ENCODE results near the gene THOC6.
"Not testable (repeated sequence)": the region's sequence is repeated elsewhere in the genome, so short reads cannot be mapped to it uniquely, and the experiment has no call there.

The THOC6 gene

DNA sequence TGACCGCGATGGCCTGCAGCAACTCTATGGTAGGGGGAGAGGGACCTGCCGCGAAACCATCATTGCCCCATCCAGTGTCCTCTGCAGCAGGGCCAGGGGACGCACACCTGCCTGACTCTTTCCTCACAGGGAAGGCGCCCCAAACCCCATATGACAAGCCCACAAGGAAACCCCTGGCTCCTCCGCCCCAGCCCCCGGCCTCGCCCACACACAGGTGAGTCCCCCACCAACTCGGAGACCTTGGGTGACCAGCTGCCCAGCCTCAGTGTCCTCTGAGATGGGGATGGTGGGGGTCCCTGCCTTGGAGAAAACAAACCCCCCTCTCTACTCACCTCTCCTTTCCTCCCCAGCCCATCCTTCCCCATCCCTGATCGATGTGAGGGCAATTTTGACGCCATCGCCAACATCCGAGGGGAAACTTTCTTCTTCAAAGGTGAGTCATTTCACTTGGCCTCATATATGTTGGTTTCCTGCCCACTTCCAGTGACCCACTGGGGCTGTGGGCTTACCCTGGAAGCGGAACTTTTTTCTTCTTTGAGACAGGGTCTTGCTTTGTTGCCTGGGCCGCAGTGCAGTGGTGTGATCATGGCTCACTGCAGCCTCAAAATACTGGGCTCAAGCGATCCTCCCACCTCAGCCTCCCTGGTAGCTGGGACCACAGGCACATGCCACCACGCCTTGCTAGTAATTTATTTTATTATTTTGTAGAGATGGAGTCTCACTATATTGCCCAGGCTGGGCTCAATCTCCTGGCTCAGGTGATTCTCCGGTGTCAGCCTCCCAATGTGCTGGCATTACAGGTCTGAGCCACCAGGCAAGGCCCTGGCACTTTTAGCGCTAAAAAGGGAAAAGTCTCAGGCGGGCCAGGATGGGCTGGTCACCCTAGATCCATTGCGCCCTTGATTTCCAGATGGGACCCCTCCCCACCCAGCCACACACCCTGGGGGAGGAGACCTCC lies 33.6 kb downstream of the THOC6 start:
- DNase-seq = no peak

DNA sequence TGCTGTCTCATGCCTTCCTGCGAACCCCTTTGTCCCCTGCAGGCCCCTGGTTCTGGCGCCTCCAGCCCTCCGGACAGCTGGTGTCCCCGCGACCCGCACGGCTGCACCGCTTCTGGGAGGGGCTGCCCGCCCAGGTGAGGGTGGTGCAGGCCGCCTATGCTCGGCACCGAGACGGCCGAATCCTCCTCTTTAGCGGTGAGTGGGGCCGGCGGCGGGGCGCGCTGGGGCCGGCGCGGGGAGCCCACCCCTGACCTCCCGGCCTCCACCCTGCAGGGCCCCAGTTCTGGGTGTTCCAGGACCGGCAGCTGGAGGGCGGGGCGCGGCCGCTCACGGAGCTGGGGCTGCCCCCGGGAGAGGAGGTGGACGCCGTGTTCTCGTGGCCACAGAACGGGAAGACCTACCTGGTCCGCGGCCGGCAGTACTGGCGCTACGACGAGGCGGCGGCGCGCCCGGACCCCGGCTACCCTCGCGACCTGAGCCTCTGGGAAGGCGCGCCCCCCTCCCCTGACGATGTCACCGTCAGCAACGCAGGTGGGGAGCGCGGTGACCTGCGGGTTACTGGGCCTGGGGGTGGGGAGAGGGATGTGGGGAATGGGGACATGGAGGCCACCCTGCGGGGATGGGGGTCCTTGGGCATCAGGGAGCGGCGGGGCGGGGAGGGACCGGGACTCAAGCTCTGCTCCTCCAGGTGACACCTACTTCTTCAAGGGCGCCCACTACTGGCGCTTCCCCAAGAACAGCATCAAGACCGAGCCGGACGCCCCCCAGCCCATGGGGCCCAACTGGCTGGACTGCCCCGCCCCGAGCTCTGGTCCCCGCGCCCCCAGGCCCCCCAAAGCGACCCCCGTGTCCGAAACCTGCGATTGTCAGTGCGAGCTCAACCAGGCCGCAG lies 34.5 kb downstream of the THOC6 start:
- DNase-seq = peak; percentile 20

DNA sequence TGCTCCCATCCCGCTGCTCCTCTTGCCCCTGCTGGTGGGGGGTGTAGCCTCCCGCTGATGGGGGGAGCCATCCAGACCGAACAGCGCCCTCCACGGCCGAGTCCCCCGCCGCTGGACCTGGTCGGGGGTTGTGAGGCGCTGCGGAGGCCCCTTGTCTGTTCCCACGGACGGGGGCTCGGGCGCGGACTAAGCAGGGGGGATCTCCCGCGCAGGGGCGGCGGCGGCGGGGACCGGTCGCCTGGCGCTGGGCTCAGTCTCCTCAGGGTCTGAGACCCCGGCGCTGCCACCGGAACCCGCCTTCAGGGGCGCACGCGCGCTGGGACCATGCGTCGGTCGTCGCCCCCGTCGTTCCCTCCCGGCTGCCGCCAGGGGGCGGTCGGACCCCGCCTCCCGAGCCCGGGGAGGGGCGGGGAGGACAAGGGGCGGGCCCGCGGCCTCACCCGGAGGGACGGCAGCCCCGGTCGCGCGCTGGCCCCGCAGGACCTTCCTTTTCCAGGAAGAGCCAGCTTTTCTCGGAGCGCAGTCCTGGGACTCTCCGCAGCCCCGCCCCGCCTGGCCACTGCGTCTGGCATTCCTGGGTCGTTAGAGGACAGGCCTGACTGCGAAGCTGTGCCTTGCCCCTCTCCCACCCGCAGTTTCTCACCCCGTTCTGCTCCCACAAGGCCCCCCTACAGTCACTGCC lies 35.3 kb downstream of the THOC6 start:
- DNase-seq = peak; percentile 73

DNA sequence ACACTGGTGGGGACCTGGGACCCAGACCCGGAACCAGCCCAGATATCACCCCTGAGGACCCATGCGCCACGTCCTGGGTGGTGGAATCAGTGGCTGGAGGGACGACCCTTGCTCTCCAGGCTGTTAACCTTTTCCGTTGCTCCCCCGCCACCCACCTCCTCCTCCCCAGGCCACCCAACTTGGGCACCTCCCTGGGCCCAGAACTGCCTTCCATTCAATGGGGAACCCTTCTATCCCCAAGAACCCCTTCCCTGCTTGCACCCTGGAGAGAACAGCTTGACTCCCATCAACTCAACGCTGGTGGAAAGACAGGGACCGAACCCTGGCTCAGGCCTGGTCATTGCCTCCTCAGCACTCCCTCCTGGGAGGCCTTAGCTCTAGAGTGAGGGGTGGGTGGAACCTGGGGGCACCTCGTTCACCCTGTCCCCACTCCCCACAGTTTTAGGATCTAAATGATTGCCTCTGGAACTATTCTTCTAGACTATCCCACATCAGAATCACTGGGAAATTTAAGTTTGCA lies 35.9 kb downstream of the THOC6 start:
- no peak for DNase-seq

DNA sequence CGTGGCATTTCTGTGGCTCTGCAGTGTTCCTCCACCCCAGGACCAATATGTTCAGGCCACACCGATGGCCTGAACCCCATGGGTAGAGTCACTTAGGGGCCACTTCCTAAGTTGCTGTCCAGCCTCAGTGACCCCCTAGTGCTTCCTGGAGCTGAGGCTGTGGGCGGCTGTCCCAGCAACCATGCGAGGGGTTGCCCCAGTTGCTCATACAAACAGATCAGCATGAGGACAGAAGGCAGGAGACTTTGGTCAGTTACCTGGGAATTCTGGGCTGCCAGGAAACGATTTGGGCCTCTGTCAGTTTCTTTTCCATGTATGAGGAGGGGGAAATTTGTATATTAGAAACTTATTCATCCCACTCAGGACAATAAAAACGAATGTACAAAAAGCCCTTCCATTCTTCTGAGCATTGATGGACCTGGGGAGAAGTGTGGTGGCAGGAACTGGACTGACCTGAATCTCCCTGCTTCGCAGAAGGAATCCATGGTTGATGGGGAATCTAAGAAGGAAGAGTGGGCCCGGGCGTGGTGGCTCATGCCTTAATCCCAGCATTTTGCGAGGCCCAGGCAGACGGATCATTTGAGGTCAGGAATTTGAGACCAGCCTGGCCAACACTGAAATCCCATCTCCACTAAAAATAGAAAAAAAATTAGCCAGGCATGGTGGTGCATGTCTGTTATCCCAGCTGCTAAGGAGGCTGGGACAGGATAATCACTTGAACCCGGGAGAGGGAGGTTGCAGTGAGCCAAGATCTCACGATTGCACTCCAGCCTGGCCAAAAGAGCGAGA lies 36.7 kb downstream of the THOC6 start:
- no peak for DNase-seq

DNA sequence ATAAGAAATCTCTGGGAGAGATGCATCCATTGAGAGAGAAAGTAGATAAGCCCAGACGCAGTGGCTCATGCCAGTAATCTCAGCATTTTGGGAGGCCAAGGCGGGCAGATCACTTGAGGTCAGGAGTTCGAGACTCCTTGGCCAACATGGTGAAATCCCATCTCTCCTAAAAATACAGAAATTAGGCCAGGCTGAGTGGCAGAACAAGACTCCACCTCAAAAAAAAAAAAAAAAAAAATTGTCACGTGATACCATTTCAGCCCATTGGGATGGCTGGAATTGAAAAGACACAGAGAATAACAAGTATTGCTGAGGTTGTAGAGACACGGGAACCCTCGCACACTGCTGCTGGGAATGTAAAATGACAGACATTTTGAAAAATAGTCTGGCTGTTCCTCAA lies 38.7 kb downstream of the THOC6 start:
- DNase-seq = no peak

DNA sequence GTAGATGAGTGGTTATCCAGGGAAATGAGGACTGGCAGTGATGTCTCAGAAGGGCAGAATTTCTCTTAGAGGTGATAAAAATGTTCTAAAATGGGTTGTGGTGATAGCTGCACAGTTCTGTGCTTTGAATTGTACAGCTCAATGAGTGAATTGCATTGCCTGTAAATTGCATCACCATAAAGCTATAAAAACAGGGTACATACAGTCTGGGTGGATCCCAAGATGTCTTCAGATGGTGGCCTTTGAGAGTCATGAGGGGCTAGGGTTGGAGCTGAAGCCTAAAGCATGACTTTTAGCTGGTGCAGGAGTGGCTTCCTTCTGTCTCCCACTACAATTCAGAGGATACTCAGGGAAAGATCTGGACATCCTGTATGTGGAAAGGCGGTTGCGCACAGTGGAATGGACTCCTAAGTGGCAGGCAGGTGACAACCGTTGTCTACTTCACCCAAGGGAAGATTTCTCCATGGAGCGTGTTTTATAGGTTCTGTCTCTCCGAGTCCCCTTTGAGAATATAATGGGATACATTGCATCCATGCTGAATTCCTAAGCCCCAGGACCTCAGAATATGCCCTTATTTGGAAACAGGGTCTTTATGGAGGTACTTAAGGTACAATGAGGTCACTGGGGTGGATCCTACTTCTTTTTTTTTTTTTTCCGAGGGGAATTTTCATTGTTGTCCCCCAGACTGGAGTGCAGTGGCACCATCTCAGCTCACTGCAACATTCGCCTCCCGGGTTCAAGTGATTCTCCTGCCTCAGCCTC lies 40.0 kb downstream of the THOC6 start:
- no peak for DNase-seq

DNA sequence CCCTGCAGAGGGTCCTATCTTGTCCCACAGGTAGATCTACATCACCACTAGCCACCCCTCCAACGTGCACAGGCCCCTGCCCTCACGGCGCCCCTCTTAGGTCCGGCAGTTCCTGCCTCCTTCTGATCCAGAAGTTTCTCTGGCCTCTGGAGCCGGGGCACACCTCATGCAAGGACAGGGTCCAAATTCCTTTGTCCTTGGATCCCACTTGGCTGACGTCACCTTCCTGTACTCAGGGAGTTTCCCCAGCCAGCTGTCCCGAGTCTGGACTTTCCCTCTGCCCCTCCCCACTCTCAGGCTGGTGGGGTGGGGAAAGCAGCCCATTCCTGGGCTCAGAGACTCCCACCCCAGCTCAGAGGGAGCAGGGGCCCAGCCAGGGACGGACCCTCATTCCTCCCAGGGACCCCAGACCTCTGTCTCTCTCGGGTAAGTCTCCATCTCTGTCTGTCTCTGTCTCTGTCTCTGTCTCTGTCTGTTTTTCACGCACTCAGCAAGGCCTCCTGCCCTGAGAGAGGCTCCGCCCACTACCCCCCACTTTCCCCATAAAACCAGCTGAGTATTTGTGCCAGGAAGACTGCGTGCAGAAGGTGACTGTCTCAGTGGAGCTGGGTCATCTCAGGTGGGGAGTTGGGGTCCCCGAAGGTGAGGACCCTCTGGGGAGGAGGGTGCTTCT lies 41.4 kb downstream of the THOC6 start, which contains the start of gene IL32:
TSS of gene IL32 (plus strand) at position 572 of the 673 bp plus-strand sequence. CDS start 172 bp downstream, outside the sequence.
- no peak for DNase-seq

DNA sequence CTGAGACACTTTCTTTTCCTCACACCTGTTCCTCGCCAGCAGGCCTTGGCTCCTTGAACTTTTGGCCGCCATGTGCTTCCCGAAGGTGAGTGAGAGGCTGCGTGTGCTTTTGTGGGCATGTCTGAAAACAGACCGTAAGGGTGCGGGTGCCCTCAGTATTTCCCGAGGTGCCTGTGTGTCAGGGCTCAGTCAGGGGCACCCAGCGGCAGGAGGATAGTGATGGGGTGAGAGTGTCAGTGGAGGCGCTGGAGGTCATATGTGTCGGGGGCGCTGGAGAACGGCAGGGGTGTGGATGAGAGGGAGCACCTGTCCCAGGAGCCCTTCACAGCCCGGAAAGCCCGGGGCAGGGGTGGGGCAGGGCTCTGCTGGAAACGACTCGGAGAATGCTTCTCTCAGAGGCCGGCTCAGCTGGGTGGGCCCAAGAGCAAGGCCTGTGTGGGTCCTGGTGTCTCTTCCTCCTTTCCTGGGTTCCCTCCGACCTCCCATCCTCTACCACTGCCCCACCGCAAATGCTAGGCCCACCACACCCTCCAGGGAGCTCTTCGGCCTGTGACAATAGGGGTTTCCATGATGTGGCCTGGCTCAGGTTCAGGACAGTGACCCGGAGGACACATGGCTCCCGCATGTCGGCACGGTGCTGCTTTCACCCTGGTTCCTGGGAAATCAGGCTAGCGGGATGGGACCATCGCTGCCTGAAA lies 42.1 kb downstream of the THOC6 start:
- DNase-seq = no peak

DNA sequence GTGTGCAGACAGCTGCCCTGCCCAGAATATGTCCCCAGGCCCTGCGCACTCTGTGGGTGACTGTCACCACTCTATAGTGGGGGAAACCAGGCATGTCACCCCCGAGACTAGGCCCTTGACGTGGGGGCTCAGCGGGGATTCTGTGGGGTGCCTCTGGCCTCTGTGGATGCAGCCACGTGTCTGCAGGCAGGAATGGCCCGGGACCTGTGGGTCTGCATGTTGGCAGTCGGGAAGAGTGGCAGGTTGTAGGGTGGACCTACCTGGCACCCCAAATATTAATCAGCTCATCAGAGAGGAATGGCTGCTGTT lies 42.6 kb downstream of the THOC6 start:
- no peak for DNase-seq

DNA sequence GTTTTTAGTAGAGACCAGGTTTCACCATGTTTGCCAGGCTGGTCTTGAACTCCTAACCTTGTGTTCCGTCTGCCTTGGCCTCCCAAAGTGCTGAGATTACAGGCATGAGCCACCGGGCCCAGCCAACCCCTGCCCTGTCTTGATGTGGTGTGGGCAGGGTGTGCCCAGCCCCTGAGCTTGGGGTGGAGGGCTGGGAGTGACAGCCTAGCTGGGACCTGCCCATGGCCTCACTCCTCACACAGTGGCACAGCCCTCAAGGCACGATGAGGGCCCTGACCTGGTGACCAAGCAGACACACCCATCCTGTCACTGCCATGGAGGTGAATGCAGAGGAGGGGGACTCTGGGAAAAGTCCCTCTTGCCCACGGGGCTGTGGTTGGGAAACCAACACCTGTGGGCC lies 44.7 kb downstream of the THOC6 start:
- no peak for DNase-seq

DNA sequence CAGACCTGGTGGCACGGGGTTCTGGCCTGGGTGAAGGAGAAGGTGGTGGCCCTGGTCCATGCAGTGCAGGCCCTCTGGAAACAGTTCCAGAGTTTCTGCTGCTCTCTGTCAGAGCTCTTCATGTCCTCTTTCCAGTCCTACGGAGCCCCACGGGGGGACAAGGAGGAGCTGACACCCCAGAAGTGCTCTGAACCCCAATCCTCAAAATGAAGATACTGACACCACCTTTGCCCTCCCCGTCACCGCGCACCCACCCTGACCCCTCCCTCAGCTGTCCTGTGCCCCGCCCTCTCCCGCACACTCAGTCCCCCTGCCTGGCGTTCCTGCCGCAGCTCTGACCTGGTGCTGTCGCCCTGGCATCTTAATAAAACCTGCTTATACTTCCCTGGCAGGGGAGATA lies 45.3 kb downstream of the THOC6 start:
- not testable (repeated sequence) for DNase-seq

DNA sequence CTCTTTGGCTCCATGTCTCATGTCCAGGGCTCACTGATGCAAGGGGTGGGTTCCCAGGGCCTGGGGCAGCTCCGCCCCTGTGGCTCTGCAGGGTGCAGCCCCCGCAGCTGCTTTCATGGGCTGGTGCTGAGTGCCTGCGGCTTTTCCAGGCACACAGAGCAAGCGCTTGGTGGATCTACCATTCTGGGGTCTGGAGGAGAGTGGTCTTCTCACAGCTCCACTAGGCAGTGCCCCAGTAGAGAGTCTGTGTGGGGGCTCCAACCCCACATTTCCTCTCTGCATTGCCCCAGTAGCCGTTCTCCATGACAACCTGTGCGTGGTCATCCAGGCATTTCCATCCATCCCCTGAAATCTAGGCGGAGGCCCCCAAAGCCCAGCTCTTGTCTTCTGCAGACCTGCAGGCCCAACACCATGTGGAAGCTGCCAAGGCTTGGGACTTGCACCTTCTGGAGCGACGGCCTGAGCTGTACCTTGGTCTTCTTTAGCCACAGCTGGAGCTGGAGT lies 46.8 kb downstream of the THOC6 start:
- no peak for DNase-seq

DNA sequence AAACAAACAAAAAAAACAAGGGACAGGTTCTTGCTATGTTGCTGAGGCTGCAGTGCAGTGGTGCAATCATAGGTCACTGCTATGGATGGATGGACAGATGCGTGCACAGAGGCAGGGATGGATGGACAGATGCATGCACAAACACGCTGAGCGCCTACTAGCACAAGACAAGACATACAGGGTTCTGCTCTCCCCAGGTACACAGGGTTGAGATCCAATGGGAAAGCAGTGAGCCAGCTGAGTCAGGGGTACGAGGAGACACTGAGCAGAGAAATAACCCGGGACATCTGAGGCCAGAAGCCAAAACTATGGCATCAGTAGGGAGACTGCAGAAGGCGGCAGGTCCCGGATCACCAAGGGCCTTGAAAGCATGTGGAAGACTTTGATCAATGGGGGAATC lies 47.8 kb downstream of the THOC6 start:
- DNase-seq = no peak

DNA sequence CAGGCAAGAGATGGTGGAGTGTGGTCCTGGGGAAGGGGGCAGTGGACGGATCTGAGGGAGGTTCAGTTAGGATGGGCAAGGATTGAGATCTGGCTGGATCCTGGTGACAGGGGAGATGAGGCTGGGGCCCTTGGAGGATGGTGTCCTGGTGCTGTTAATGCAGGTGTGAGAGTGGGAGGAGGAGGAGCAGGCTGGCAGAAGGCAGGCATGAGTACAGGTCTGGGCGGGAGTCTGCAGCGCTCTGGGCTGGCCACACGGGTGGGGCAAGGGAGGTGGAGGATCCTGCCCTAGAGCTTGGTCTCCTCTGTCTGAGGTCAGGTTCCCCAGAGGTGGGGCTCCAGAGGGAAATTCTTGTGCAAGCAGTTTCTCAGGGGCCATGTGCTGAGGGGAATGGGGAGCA lies 48.3 kb downstream of the THOC6 start:
- not testable (repeated sequence) for DNase-seq

DNA sequence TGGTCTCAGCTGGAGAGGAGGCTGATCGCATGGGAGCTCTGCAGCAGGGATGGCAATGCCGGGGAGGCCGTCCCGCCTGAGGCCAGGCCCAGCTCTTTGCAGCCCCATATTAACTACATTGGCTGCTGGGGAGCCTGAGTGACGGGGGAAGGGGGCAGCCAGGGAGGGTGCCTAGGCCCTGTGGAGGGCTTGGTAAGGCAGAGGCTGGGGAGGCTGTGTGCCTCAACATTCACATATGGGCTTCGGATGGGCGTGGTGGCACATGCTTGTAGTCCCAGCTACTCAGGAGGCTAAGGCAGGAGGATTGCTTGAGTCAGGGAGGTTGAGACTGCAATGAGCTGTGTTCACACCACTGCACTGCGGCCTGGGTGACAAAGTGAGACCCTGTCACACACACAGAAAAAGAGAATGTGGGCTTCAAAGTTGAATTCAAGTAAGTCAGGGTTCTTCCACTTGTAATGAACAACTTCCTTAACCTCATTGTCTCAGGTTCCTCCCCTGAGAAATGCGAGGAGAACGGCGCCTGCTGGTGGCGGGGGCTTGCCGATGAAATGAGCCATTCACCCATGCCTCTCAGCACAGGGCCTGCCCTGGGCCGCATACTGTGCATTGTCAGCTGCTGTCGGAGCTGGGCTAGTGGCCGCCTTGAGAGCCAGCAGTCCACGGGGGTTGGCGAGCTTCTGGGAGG lies 48.9 kb downstream of the THOC6 start:
- not testable (repeated sequence) for DNase-seq

DNA sequence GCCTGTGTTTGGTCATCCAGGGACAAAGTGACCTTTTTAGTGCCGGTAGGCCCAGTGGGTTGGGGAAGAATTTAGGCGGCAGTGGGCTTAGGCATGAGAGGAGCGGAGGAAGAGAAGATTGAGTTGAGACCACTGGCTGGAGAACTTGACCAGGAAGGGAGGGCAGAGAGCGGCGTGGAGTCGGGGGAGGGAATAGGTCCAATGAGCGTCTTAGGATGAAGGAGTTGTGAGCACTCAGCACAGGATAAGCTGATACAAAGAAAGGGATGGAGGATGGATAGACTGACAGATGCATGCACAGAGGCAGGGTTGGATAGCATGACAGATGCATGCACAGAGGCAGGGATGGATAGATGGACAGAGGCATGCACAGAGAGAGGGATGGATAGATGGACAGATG lies 49.6 kb downstream of the THOC6 start:
- no peak for DNase-seq

DNA sequence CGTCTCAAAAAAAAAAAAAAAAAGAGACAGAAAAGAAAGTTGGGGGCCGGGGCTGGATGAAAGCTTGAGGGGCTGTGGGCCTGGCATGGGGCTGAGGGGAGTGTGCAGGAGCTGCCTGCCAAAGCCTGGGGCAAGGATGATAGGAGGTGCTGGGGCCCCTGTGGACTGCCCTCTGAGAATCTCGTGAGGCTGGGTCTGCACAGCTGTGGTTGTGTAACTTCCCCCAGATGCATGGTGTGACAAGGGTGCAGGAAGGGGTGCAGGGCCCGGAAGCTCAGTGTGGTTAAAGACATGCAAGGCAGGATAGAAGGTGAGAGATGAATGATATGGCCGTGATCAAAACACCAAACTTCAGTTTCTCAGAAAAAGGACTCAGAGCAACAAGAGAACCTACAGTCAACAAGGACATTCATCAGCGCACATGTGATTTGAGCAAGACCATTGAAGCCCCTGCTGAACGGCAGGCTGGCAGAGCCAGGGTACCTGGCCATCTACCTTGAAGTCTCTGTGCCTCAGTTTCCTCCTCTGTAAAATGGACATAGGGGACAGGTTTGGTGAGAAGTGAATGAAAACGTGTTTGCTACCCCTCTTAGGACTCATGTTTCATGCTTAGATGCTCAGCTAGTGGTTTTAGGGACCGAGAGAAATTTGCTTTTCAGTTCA lies 51.2 kb downstream of the THOC6 start:
- DNase-seq = no peak

DNA sequence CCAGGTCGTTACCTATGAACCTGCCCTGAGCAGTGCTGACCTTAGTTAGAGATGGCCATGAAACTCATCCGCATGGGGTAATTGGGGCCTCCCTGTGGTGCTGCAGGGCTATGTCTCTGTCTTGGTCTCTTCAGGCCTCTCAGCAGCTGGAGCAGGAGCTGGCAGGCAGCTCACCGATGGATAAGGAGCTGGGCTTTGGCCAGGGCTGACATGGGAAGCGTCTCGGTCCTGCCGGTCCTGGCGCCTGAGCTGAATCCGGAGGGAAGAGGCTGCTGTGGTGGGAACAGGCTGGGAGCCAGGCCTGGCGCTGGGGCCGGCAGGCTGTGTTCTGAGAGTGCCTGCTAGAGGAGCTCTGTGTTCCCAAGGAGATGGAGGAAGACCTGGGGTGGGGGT lies 51.7 kb downstream of the THOC6 start:
- no peak for DNase-seq
